ENCODE measurements around the gene PIEZO2.

DNA sequence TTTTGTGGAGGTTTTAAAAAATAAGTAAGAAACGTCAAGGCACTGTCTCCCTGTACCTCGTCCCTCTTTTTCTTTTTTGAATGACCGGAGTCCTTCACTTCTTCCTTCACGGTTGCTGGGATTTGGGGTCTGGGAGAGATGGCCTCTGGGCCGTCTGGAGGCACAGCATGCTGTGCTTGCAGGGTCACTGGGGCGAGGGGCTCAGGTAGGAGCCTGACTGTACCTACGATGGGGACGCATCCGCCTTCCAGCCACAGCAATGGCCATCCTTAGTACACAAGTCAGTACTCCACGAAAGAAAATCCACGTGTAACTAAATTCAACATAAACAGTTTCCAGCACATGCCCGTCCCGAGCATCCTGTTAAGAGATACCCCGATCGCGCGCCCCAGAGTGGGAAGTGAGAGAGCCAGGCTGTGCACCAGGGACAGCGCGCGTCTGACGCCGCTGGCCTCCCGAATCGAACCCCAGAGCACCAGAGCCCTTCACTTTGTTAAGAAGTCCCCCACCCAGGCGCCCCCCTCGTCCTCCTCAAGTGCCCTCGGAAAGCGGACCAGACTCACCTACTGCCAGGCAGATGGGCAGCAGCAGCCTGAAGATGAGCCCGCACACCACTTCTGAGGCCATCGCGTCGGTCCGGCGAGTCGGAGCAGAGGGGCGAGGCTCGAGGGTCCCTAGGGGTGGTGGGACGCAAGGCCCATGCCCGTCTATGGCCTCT is 1.2 kb downstream of the PIEZO2 start:
- TF ChIP-seq GLIS3 (CRISPR knock-in tag; IDR thresholded peaks at IDR 0.05) (no peak), ZC3H10 (CRISPR knock-in tag; IDR thresholded peaks at IDR 0.05) (no peak), RARB (CRISPR knock-in tag; IDR thresholded peaks at IDR 0.05) (no peak), ZNF70 (CRISPR knock-in tag; IDR thresholded peaks at IDR 0.05) (no peak), SNAI2 (CRISPR knock-in tag; IDR thresholded peaks at IDR 0.05) (no peak), OSR1 (CRISPR knock-in tag; IDR thresholded peaks at IDR 0.05) (no peak), ZFP3 (CRISPR knock-in tag; IDR thresholded peaks at IDR 0.05) (no peak), BACH2 (CRISPR knock-in tag; IDR thresholded peaks at IDR 0.05; ENCODE audit: borderline replicate concordance) (no peak)
- TF ChIP-seq, protein P1, sequence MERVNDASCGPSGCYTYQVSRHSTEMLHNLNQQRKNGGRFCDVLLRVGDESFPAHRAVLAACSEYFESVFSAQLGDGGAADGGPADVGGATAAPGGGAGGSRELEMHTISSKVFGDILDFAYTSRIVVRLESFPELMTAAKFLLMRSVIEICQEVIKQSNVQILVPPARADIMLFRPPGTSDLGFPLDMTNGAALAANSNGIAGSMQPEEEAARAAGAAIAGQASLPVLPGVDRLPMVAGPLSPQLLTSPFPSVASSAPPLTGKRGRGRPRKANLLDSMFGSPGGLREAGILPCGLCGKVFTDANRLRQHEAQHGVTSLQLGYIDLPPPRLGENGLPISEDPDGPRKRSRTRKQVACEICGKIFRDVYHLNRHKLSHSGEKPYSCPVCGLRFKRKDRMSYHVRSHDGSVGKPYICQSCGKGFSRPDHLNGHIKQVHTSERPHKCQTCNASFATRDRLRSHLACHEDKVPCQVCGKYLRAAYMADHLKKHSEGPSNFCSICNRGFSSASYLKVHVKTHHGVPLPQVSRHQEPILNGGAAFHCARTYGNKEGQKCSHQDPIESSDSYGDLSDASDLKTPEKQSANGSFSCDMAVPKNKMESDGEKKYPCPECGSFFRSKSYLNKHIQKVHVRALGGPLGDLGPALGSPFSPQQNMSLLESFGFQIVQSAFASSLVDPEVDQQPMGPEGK (CRISPR knock-in tag; IDR thresholded peaks at IDR 0.05; ENCODE audit: borderline replicate concordance), result no peak
- TF ChIP-seq, protein P2, sequence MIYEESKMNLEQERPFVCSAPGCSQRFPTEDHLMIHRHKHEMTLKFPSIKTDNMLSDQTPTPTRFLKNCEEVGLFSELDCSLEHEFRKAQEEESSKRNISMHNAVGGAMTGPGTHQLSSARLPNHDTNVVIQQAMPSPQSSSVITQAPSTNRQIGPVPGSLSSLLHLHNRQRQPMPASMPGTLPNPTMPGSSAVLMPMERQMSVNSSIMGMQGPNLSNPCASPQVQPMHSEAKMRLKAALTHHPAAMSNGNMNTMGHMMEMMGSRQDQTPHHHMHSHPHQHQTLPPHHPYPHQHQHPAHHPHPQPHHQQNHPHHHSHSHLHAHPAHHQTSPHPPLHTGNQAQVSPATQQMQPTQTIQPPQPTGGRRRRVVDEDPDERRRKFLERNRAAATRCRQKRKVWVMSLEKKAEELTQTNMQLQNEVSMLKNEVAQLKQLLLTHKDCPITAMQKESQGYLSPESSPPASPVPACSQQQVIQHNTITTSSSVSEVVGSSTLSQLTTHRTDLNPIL (CRISPR knock-in tag; IDR thresholded peaks at IDR 0.05; ENCODE audit: low read depth), result no peak

All from SK-N-SH treated with all-trans-retinoic acid at 6 μM for 48 hours (cell line).